ENCODE data around the gene RPSA. TPM values are rescaled to one million over a fixed set of nuclear protein-coding genes. Genes with fewer than 3 reads are reported as not detected.

The RPSA gene
- total RNA-seq, 1 experiment from 2014 or later = 994 TPM

DNA sequence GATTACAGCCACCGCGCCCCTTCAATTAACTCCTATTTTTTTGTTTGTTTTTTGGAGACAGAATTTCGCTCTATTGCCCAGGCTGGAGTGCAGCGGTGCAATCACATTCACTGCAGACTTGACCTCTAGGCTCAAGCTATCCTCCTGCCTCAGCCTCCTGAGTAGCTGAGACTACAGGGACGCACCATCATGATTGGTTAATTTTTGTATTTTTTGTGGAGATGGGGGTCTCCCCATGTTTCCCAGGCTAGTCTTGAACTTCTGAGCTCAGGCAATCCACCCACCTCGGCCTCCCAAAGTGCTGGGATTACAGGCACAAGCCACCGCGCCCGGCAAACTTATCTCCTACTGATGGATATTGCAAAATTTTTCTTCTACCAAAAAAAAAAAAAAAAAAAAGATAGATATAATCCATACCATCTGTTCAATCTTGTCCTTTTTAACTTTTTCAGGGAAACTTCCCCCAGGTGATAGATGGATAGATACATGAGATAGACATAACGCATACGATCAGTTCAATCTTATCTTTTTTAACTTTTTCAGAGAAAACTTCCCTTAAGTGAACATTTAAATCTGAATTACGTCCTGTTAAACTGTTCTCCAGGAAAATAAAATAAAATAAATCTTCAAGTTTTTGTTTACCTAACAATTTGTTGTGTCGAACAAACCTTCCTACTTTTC, 693 bp upstream of the RPSA start:
- TSS peak; percentile 91 for BruUV-seq (replicated peaks)
- no peaks in the 10 kb centered on the region for H3K9me3 ChIP-seq (ENCODE audit: low read depth, low read length, poor library complexity, severe bottlenecking)
- DNase-seq (ENCODE audit: low spot score) = no peak
- H3K4me1 ChIP-seq (ENCODE audit: insufficient read depth, low read length, poor library complexity, severe bottlenecking) = no peaks in the 10 kb centered on the region
- no peak for TF ChIP-seq EZH2 (IDR thresholded peaks at IDR 0.05; ENCODE audit: borderline replicate concordance, low read depth, low read length, poor library complexity, severe bottlenecking)
- TF ChIP-seq, protein P1, sequence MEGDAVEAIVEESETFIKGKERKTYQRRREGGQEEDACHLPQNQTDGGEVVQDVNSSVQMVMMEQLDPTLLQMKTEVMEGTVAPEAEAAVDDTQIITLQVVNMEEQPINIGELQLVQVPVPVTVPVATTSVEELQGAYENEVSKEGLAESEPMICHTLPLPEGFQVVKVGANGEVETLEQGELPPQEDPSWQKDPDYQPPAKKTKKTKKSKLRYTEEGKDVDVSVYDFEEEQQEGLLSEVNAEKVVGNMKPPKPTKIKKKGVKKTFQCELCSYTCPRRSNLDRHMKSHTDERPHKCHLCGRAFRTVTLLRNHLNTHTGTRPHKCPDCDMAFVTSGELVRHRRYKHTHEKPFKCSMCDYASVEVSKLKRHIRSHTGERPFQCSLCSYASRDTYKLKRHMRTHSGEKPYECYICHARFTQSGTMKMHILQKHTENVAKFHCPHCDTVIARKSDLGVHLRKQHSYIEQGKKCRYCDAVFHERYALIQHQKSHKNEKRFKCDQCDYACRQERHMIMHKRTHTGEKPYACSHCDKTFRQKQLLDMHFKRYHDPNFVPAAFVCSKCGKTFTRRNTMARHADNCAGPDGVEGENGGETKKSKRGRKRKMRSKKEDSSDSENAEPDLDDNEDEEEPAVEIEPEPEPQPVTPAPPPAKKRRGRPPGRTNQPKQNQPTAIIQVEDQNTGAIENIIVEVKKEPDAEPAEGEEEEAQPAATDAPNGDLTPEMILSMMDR (conservative IDR thresholded peaks at IDR 0.05; ENCODE audit: low read depth, low read length) = no peak
- H3K4me3 ChIP-seq (ENCODE audit: low read depth, low read length, poor library complexity, severe bottlenecking) = peak overlapping the region; percentile 72
- CTCF ChIA-PET = interaction anchor here (0.8 kb wide), 1 partner anchor 42 kb away, joined by 12 read pairs; no protein-coding TSS in a partner anchor
- intact Hi-C loops (cut with micrococcal nuclease; ENCODE audit: unreplicated experiment) = no loop called here
- POLR2A ChIA-PET (ENCODE audit: low non-redundant PET) = no interaction called here
- H3K27ac ChIP-seq (ENCODE audit: low read depth, low read length, poor library complexity, severe bottlenecking) = peak overlapping the region; percentile 88
- peaks cover 34% of the 10 kb centered on the region for H3K36me3 ChIP-seq (ENCODE audit: insufficient read depth, low read length, poor library complexity, severe bottlenecking)
- H3K27me3 ChIP-seq (replicated peaks; ENCODE audit: insufficient read depth, low read depth, low read length, poor library complexity) = no peaks in the 10 kb centered on the region

DNA sequence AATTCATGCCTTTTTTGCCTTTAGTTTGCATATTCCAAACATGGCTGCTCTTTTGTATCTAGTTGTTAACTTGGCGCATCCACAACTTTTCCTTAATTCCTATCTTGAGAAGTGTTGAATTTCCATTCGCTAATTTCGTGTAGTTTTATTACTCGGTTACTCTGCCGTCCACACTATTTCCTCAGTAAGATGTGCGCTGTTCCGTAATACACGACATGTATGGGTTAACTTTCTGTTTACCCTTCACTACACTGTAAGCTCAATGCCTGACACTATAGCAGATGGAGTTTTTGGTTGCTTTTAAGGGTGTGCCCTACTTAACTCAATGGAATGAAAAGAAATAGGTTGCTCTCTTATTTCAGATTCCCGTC, 724 bp downstream of the RPSA start:
- intact Hi-C loops (cut with micrococcal nuclease; ENCODE audit: unreplicated experiment) = no loop called here
- ChIA-PET POLR2A (ENCODE audit: low non-redundant PET) (no interaction called here), CTCF (no interaction called here)
- TF ChIP-seq EZH2 (IDR thresholded peaks at IDR 0.05; ENCODE audit: borderline replicate concordance, low read depth, low read length, poor library complexity, severe bottlenecking) = no peak
- TF ChIP-seq, protein P1 (conservative IDR thresholded peaks at IDR 0.05; ENCODE audit: low read depth, low read length) = no peak
- H3K4me1 ChIP-seq (ENCODE audit: insufficient read depth, low read length, poor library complexity, severe bottlenecking) = no peaks in the 10 kb centered on the region
- peak overlapping the region; percentile 88 for H3K27ac ChIP-seq (ENCODE audit: low read depth, low read length, poor library complexity, severe bottlenecking)
- H3K4me3 ChIP-seq (ENCODE audit: low read depth, low read length, poor library complexity, severe bottlenecking) = peak overlapping the region; percentile 72
- no peak for DNase-seq (ENCODE audit: low spot score)
- H3K27me3 ChIP-seq (replicated peaks; ENCODE audit: insufficient read depth, low read depth, low read length, poor library complexity) = no peaks in the 10 kb centered on the region
- BruUV-seq (replicated peaks) = no TSS peak
- H3K9me3 ChIP-seq (ENCODE audit: low read depth, low read length, poor library complexity, severe bottlenecking) = no peaks in the 10 kb centered on the region
- H3K36me3 ChIP-seq (ENCODE audit: insufficient read depth, low read length, poor library complexity, severe bottlenecking) = peaks cover 47% of the 10 kb centered on the region

DNA sequence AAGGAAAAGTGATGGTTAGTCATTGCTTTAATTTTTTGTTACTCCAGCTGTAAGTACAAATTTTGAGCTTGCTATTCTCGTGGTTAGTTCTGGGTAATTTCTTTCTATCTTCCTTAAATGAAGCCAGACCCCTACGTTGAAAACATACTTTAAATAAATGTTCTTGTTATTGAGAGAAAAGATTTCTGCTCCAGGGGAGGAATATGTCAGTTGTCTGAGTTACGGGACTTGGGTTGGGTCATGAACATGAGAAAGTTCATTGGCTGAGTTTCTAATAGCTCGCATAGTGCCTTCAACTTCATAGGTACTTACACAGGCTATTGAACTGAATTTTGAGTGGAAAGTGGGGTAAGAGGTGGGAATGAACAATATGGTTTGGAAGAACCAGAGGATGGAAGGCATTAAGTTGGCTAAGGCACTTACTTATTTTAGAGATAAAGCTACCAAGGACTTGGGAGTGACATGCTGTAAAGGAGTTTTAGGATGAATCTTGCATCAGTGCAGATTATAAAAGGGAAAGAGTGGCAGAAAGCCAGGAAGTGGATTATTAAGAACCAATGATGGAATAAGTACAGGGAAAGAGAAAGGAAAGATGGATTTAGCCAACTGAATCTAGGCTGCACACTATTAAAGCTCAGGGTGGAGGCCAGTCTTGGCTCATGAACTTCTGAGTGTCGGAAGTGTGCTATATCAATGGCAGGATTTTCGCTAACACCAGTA, 1.4 kb downstream of the RPSA start:
- H3K4me3 ChIP-seq (ENCODE audit: low read depth, low read length, poor library complexity, severe bottlenecking) = peak overlapping the region; percentile 72
- intact Hi-C loops (cut with micrococcal nuclease; ENCODE audit: unreplicated experiment) = no loop called here
- ChIA-PET POLR2A (ENCODE audit: low non-redundant PET) (no interaction called here), CTCF (no interaction called here)
- BruUV-seq (replicated peaks) = no TSS peak
- no peaks in the 10 kb centered on the region for H3K4me1 ChIP-seq (ENCODE audit: insufficient read depth, low read length, poor library complexity, severe bottlenecking)
- no peak for DNase-seq (ENCODE audit: low spot score)
- TF ChIP-seq, protein P1 (conservative IDR thresholded peaks at IDR 0.05; ENCODE audit: low read depth, low read length) = no peak
- TF ChIP-seq EZH2 (IDR thresholded peaks at IDR 0.05; ENCODE audit: borderline replicate concordance, low read depth, low read length, poor library complexity, severe bottlenecking) = no peak
- H3K36me3 ChIP-seq (ENCODE audit: insufficient read depth, low read length, poor library complexity, severe bottlenecking) = peaks cover 54% of the 10 kb centered on the region
- H3K9me3 ChIP-seq (ENCODE audit: low read depth, low read length, poor library complexity, severe bottlenecking) = no peaks in the 10 kb centered on the region
- no peaks in the 10 kb centered on the region for H3K27me3 ChIP-seq (replicated peaks; ENCODE audit: insufficient read depth, low read depth, low read length, poor library complexity)
- H3K27ac ChIP-seq (ENCODE audit: low read depth, low read length, poor library complexity, severe bottlenecking) = peak overlapping the region; percentile 88

Measured in A673 (cell line).